Measurements from ENCODE around the gene MCC.
"Not testable (repeated sequence)": the region's sequence is repeated elsewhere in the genome, so short reads cannot be mapped to it uniquely, and the experiment has no call there.

MCC gene

DNA sequence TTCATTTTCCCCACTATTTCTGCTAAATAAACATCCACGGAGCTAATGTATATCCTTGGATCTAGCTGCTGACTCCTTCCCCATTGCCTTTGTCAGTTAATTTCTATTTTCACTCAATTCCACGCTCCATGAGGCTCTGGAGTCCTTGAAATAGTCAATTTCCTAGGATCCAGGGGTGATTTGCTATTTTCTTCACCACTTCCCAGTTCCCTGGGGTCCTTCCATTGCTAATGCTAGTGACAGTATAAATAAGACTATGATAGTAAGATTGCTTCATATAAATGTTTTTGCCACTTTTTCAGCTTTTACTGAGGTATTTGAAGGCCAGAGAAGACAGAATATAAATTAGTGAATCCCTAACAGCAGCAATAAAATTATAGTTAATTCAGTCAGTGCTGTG lies 66.6 kb downstream of the MCC start:
- H3K4me1 ChIP-seq (ENCODE audit: insufficient read depth, low read length): no peaks in the 10 kb centered on the region
- no peaks in the 10 kb centered on the region for H3K27me3 ChIP-seq (ENCODE audit: insufficient read depth, low read length)

DNA sequence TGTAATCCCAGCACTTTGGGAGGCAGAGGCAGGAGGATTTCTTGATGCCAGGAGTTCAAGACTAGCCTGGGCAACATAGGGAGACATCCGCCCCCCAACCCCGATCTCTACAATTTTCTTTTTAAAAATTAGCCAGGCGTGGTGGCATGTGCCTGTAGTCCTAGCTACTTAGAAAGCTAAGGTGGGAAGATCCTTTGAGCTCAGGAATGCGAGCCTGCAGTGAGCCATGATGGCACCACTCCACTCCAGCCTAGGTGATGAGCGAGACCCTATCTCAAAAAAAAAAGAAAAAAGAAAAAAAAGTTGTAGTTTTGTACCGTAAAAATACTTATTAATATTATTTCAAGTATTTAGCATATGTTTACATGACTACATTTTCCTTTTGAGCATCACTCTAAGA lies 82.7 kb downstream of the MCC start:
- H3K4me1 ChIP-seq (ENCODE audit: insufficient read depth, low read length): no peaks in the 10 kb centered on the region
- H3K27me3 ChIP-seq (ENCODE audit: insufficient read depth, low read length): no peaks in the 10 kb centered on the region
- no peak overlapping the region for H3K9ac ChIP-seq (ENCODE audit: low read depth, low read length)
- H3K4me3 ChIP-seq (ENCODE audit: low read length): no peak overlapping the region
- H3K36me3 ChIP-seq (ENCODE audit: insufficient read depth, low read depth, low read length): no peaks in the 10 kb centered on the region
- H3K9me3 ChIP-seq (ENCODE audit: insufficient read depth, low read depth, low read length): no peaks in the 10 kb centered on the region
- H3K27ac ChIP-seq (ENCODE audit: low read length): no peak overlapping the region

More for the DNA sequence above, 66.6 kb downstream of the MCC start:
- Histone ChIP-seq H3K9me3 (ENCODE audit: insufficient read depth, low read depth, low read length) (no peaks in the 10 kb centered on the region), H3K27ac (ENCODE audit: low read length) (no peak overlapping the region), H3K4me3 (ENCODE audit: low read length) (no peak overlapping the region), H3K9ac (ENCODE audit: low read depth, low read length) (no peak overlapping the region), H3K36me3 (ENCODE audit: insufficient read depth, low read depth, low read length) (no peaks in the 10 kb centered on the region)

DNA sequence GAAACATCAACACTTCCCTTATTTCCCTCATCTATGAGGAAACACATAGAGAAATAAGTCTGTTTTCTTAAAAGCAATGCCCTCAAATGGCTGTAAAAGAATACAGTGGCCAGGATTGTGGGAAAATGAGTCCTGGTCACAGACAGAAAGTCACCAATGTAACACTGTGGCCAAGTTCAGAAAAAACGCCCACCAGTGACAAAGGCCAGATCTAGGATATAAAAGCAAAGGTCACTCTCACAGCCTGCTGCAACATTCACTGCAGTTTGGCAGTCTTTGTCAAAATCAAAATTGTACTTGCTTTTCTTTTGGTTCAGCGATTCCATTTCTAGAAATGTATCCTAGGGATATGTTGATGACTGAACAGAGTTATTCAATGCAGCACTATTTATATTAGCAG lies 84.0 kb downstream of the MCC start:
- no peak overlapping the region for H3K27ac ChIP-seq (ENCODE audit: low read length)
- H3K9me3 ChIP-seq (ENCODE audit: insufficient read depth, low read depth, low read length): no peaks in the 10 kb centered on the region
- no peaks in the 10 kb centered on the region for H3K27me3 ChIP-seq (ENCODE audit: insufficient read depth, low read length)
- no peak overlapping the region for H3K9ac ChIP-seq (ENCODE audit: low read depth, low read length)
- H3K4me3 ChIP-seq (ENCODE audit: low read length): no peak overlapping the region
- no peaks in the 10 kb centered on the region for H3K36me3 ChIP-seq (ENCODE audit: insufficient read depth, low read depth, low read length)
- H3K4me1 ChIP-seq (ENCODE audit: insufficient read depth, low read length): no peaks in the 10 kb centered on the region

DNA sequence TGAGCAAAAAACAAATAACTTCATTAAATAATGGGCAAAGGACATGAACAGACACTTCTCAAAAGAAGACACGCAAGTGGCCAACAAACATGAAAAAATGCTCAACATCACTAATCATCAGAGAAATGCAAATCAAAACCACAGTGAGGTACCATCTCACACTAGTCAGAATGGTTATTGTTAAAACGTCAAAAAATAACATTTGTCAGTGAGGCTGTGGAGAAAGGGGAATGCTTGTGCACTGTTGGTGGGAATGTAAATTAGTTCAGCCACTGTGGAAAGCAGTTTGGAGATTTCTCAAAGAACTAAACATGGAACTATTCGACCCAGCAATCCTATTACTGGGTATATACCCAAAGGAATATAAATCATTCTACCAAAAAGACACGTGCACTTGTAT lies 90.3 kb downstream of the MCC start:
- not testable (repeated sequence) for H3K9me3 ChIP-seq (ENCODE audit: insufficient read depth, low read depth, low read length); H3K27me3 ChIP-seq (ENCODE audit: insufficient read depth, low read length); H3K27ac ChIP-seq (ENCODE audit: low read length); H3K4me1 ChIP-seq (ENCODE audit: insufficient read depth, low read length); H3K9ac ChIP-seq (ENCODE audit: low read depth, low read length); H3K4me3 ChIP-seq (ENCODE audit: low read length); H3K36me3 ChIP-seq (ENCODE audit: insufficient read depth, low read depth, low read length)

DNA sequence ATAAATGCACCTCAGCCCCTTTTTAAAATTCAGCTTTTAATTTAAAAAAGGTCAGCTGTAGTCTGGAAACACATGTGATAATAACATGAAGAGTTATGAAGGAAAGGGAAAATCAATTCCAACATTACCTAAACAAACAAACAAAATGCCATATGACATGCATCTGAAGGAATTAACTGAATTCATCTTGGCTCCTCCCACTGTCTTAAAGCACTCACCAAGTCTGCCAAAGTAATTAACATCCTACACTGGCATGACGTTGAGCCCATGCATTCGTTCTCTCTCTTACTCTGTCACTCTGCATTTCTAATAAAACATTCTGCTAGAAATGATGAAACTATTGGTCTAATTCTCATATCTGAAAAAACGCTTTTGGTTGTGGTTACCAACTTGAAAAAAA lies 91.2 kb downstream of the MCC start:
- Histone ChIP-seq H3K36me3 (ENCODE audit: insufficient read depth, low read depth, low read length) (no peaks in the 10 kb centered on the region), H3K27me3 (ENCODE audit: insufficient read depth, low read length) (no peaks in the 10 kb centered on the region), H3K9me3 (ENCODE audit: insufficient read depth, low read depth, low read length) (no peaks in the 10 kb centered on the region), H3K27ac (ENCODE audit: low read length) (no peak overlapping the region), H3K4me3 (ENCODE audit: low read length) (no peak overlapping the region), H3K9ac (ENCODE audit: low read depth, low read length) (no peak overlapping the region), H3K4me1 (ENCODE audit: insufficient read depth, low read length) (no peaks in the 10 kb centered on the region)

DNA sequence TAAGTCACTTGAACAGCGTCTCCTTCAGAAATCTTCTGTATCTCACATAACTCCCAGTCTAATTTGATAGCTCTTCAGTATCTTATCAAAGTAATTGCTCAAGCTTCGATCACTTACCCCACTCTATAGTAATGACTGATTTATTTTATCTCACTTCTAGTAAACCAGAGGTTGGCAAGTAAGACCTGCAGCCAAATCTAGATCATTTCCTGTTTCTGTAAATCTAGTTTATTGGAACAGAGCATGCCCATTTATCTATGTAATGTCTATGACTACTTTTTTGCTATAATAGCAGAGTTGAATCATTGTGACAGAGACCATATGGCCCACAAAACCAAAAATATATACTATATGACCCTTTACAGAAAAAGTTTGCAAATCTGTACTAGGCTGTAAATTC lies 93.6 kb downstream of the MCC start:
- no peaks in the 10 kb centered on the region for H3K9me3 ChIP-seq (ENCODE audit: insufficient read depth, low read depth, low read length)
- H3K4me1 ChIP-seq (ENCODE audit: insufficient read depth, low read length): no peaks in the 10 kb centered on the region
- no peaks in the 10 kb centered on the region for H3K36me3 ChIP-seq (ENCODE audit: insufficient read depth, low read depth, low read length)
- no peak overlapping the region for H3K9ac ChIP-seq (ENCODE audit: low read depth, low read length)
- H3K27me3 ChIP-seq (ENCODE audit: insufficient read depth, low read length): no peaks in the 10 kb centered on the region
- H3K27ac ChIP-seq (ENCODE audit: low read length): no peak overlapping the region
- no peak overlapping the region for H3K4me3 ChIP-seq (ENCODE audit: low read length)

DNA sequence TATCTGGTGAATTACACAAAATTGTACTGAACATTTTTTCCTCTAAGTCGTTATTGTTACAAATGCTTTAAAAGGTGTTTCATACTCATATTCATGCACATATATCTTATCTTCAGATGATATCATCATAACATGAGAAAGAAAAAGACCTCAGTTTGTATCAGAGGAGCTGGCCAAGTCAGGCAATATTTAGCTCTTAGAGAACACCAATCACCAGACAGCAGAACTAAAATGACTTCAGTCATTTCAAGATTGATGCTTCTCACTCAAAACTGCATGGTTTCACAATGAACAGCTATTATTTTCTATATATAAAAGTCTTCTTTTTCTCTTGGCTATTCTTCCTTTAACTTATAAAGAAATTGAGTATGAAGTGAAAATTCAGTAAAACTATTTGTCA lies 98.0 kb downstream of the MCC start:
- no peak overlapping the region for H3K9ac ChIP-seq (ENCODE audit: low read depth, low read length)

DNA sequence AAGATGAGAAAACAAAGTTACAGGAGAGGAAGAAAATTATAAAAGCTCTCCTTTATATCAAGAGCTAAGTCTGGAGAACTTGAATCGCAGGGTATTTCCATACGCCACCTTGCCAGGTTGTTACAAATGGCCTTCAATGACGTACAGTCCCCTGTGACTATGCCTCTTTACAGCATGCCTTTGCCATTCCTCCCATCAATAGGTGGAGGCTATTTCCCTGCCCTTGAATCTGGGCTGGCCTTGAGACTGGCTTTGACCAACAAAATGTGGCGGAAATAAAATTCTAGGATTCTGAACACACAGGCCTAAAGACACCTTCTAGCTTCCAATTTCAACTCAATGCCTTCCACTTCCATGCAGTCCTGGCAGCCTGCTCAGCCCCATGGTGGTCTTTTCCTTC lies 99.1 kb downstream of the MCC start:
- Histone ChIP-seq H3K9me3 (ENCODE audit: insufficient read depth, low read depth, low read length) (no peaks in the 10 kb centered on the region), H3K9ac (ENCODE audit: low read depth, low read length) (no peak overlapping the region), H3K4me1 (ENCODE audit: insufficient read depth, low read length) (no peaks in the 10 kb centered on the region), H3K36me3 (ENCODE audit: insufficient read depth, low read depth, low read length) (no peaks in the 10 kb centered on the region), H3K27me3 (ENCODE audit: insufficient read depth, low read length) (no peaks in the 10 kb centered on the region), H3K27ac (ENCODE audit: low read length) (no peak overlapping the region), H3K4me3 (ENCODE audit: low read length) (no peak overlapping the region)

More for the DNA sequence above, 98.0 kb downstream of the MCC start:
- H3K27me3 ChIP-seq (ENCODE audit: insufficient read depth, low read length): no peaks in the 10 kb centered on the region
- H3K9me3 ChIP-seq (ENCODE audit: insufficient read depth, low read depth, low read length): no peaks in the 10 kb centered on the region
- no peak overlapping the region for H3K27ac ChIP-seq (ENCODE audit: low read length)
- no peaks in the 10 kb centered on the region for H3K36me3 ChIP-seq (ENCODE audit: insufficient read depth, low read depth, low read length)
- no peak overlapping the region for H3K4me3 ChIP-seq (ENCODE audit: low read length)
- H3K4me1 ChIP-seq (ENCODE audit: insufficient read depth, low read length): no peaks in the 10 kb centered on the region

DNA sequence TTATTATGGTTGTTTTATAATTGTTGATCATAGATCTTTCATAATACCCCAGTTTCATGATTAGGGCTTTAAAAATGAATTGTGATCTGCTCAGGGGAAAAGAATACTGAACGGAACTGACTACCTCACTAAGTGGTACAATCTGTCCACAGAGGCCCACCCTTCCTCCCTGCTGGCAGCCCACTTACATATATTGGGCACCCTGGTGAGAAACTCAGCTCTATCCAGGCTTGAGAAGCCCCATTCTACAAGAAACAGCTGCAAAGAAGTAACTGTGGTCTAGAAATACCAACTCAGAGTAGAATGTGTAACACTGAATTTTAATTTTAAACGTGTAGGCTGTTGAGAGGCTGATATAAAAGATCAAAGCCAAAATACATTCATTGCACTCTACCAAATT lies 100.4 kb downstream of the MCC start:
- H3K4me1 ChIP-seq (ENCODE audit: insufficient read depth, low read length): no peaks in the 10 kb centered on the region

DNA sequence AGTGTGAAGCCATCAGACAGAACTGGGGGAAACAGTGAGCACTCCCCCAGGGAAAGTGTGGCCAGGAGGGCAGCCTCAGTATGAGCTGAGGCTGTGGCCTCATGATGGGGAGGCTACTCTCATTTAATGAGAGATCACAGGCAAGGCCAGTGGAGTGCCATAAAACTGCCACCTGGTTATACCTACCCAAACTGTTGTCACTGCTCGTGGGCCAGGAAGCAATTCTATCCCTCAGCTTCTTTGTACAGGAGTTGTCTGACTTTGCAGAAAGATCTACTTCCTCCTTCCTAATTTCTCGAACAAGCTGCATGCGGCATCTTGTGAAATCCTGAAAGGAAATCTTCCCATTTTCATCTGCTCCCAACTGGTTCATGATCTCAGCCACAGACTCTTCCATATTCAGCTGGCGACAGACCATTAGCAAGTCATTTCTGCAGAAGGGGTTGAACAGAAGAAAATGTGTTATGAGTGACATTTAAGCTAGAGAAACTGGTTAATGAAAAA lies 103.4 kb downstream of the MCC start:
- H3K27ac ChIP-seq (ENCODE audit: low read length): no peak overlapping the region
- no peaks in the 10 kb centered on the region for H3K4me1 ChIP-seq (ENCODE audit: insufficient read depth, low read length)
- no peak overlapping the region for H3K4me3 ChIP-seq (ENCODE audit: low read length)
- H3K9me3 ChIP-seq (ENCODE audit: insufficient read depth, low read depth, low read length): no peaks in the 10 kb centered on the region
- no peaks in the 10 kb centered on the region for H3K36me3 ChIP-seq (ENCODE audit: insufficient read depth, low read depth, low read length)
- H3K27me3 ChIP-seq (ENCODE audit: insufficient read depth, low read length): no peaks in the 10 kb centered on the region
- H3K9ac ChIP-seq (ENCODE audit: low read depth, low read length): no peak overlapping the region

More for the DNA sequence above, 100.4 kb downstream of the MCC start:
- Histone ChIP-seq H3K9ac (ENCODE audit: low read depth, low read length) (no peak overlapping the region), H3K27me3 (ENCODE audit: insufficient read depth, low read length) (no peaks in the 10 kb centered on the region), H3K36me3 (ENCODE audit: insufficient read depth, low read depth, low read length) (no peaks in the 10 kb centered on the region), H3K27ac (ENCODE audit: low read length) (no peak overlapping the region), H3K9me3 (ENCODE audit: insufficient read depth, low read depth, low read length) (no peaks in the 10 kb centered on the region), H3K4me3 (ENCODE audit: low read length) (no peak overlapping the region)

DNA sequence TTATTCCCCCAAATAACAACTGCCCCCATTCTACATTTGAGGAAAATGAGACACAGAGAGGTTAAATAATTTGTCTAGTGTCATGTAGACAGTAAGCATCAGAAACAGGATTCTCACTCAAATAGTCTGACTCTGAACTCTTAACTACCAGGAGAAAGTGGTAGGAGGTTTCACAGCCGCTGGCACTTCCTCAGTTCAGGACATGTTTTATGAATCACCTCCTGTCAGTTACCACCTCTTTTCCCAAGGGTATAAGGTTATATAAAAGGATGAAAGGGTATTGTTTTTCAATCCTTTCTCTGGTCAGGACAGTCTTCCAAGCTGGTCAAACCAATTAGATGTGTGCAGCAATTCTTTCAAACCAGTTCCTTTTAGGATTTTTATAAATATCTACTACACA lies 105.5 kb downstream of the MCC start:
- no peaks in the 10 kb centered on the region for H3K9me3 ChIP-seq (ENCODE audit: insufficient read depth, low read depth, low read length)
- no peak overlapping the region for H3K9ac ChIP-seq (ENCODE audit: low read depth, low read length)
- no peak overlapping the region for H3K4me3 ChIP-seq (ENCODE audit: low read length)
- no peaks in the 10 kb centered on the region for H3K27me3 ChIP-seq (ENCODE audit: insufficient read depth, low read length)
- H3K4me1 ChIP-seq (ENCODE audit: insufficient read depth, low read length): peaks cover 6% of the 10 kb centered on the region; the same call in 1 of the 2 replicates
- no peaks in the 10 kb centered on the region for H3K36me3 ChIP-seq (ENCODE audit: insufficient read depth, low read depth, low read length)
- no peak overlapping the region for H3K27ac ChIP-seq (ENCODE audit: low read length)

DNA sequence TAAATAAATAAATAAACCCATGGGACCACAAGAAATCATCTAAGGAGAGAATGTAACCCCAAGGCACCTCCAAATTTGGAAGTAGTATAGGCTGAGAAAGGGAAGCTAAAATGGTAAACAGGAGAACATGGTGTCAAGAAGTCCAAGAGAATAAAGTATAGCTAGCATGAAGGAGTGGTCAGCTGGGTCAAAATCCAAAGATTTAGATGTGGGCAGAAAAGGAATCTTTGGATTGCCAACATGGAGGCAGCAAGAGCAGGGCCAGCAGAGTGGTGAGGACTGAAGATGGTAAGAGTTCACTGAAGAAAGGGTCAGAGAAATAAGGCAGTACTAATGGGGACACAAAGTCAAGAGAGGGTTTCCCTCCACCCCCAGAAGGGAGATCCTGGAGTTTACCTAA lies 106.5 kb downstream of the MCC start:
- peaks cover 6% of the 10 kb centered on the region; the same call in 1 of the 2 replicates for H3K4me1 ChIP-seq (ENCODE audit: insufficient read depth, low read length)
- H3K4me3 ChIP-seq (ENCODE audit: low read length): no peak overlapping the region
- no peak overlapping the region for H3K9ac ChIP-seq (ENCODE audit: low read depth, low read length)
- no peak overlapping the region for H3K27ac ChIP-seq (ENCODE audit: low read length)
- H3K9me3 ChIP-seq (ENCODE audit: insufficient read depth, low read depth, low read length): no peaks in the 10 kb centered on the region
- H3K27me3 ChIP-seq (ENCODE audit: insufficient read depth, low read length): no peaks in the 10 kb centered on the region
- no peaks in the 10 kb centered on the region for H3K36me3 ChIP-seq (ENCODE audit: insufficient read depth, low read depth, low read length)
